Amygdala (tissue), 56 donors: ENCODE data around the gene LMX1A.

Experiments
- DNase-seq, 56 donors: peaks; one replicate each; lab custom pipeline; 2025; lab: John Stamatoyannopoulos, UW

Gene LMX1A

GRCh38 chr1:165281207-165281901 lies 75.2 kb downstream of the LMX1A start:
- DNase-seq = no peak

GRCh38 chr1:165279882-165280281 lies 76.6 kb downstream of the LMX1A start:
- DNase-seq = no peak

- DNase-seq = no peak
Measured at GRCh38 chr1:165276314-165276713, 80.2 kb downstream of the LMX1A start.

- no peak for DNase-seq
Measured at GRCh38 chr1:165265196-165265838, 91.2 kb downstream of the LMX1A start.

- DNase-seq = no peak
Measured at GRCh38 chr1:165259706-165260428, 96.6 kb downstream of the LMX1A start.

GRCh38 chr1:165259236-165259635 lies 97.3 kb downstream of the LMX1A start:
- DNase-seq = no peak

- DNase-seq = peak in 26 of 56 donors; percentile 1 to 73 (median 22)
Measured at GRCh38 chr1:165257969-165258459, 98.5 kb downstream of the LMX1A start.

GRCh38 chr1:165254896-165255625 lies 101.5 kb downstream of the LMX1A start:
- no peak for DNase-seq

- DNase-seq = no peak
Measured at GRCh38 chr1:165254376-165254775, 102.1 kb downstream of the LMX1A start.

GRCh38 chr1:165253818-165254254 lies 102.7 kb downstream of the LMX1A start:
- no peak for DNase-seq

GRCh38 chr1:165248969-165249571 lies 107.4 kb downstream of the LMX1A start:
- no peak for DNase-seq

GRCh38 chr1:165241952-165242351 lies 114.6 kb downstream of the LMX1A start:
- DNase-seq = no peak

GRCh38 chr1:165241321-165241720 lies 115.2 kb downstream of the LMX1A start:
- no peak for DNase-seq

GRCh38 chr1:165240492-165240891 lies 116.0 kb downstream of the LMX1A start:
- DNase-seq = no peak

- no peak for DNase-seq
Measured at GRCh38 chr1:165239873-165240272, 116.6 kb downstream of the LMX1A start.

- DNase-seq = peak in 18 of 56 donors; percentile 2 to 27 (median 9)
Measured at GRCh38 chr1:165235777-165236291, 120.7 kb downstream of the LMX1A start.

GRCh38 chr1:165235155-165235776 lies 121.2 kb downstream of the LMX1A start:
- DNase-seq = peak in 4 of 56 donors; percentile 1 to 25 (median 4)

- DNase-seq = no peak
Measured at GRCh38 chr1:165234149-165234548, 122.4 kb downstream of the LMX1A start.

GRCh38 chr1:165228676-165229075 lies 127.8 kb downstream of the LMX1A start:
- no peak for DNase-seq
